HEK293 (cell line): ENCODE measurements around the gene UBE2G2.

Experiments used
- CTCF ChIA-PET: fragments of 350-600 bp; formaldehyde crosslinking; extraction: SDS; loops from one replicate; lab custom pipeline; 2021; ENCODE audit warnings: antibody characterized with exemption; lab: Yijun Ruan, JAX
- POLR2A ChIA-PET: fragments of 300-600 bp; formaldehyde crosslinking; extraction: SDS; loops from one replicate; lab custom pipeline; 2020; ENCODE audit warnings: antibody characterized with exemption, inconsistent platforms; lab: Yijun Ruan, JAX
- H3K27ac ChIP-seq: fragments of 200-500 bp; sonication (Bioruptor generic); 2 replicates; pipeline ENCODE4 v1.5.1; 2014; ENCODE audit warnings: low read depth, low read length, control low read depth, inconsistent platforms; ENCODE audit errors: extremely low read depth
- H3K36me3 ChIP-seq, 2 experiments: fragments of 200-500 bp in 1 of 2; sonication (Bioruptor generic) in 1 of 2; 1 replicate in 1 of 2; 2 replicates in 1 of 2; pipeline ENCODE4 v1.5.1; 2014 to 2017; ENCODE audit warnings: inconsistent platforms in 2 of 2, low read length in 2 of 2; ENCODE audit not compliant: control insufficient read depth in 2 of 2, insufficient read depth in 1 of 2
- H3K4me1 ChIP-seq: fragments of 200-500 bp; sonication (Bioruptor generic); 2 replicates; pipeline ENCODE4 v1.5.1; 2014; ENCODE audit warnings: mild to moderate bottlenecking, low read length, inconsistent platforms; ENCODE audit not compliant: control insufficient read depth, insufficient read depth
- H3K4me3 ChIP-seq: 2 replicates; pipeline ENCODE4 v1.5.1; 2011; ENCODE audit warnings: low read depth, mild to moderate bottlenecking, control low read depth, low read length, moderate library complexity
- H3K9me3 ChIP-seq: fragments of 200-500 bp; sonication (Bioruptor generic); 2 replicates; pipeline ENCODE4 v1.5.1; 2014; ENCODE audit warnings: low read depth, low read length, inconsistent platforms; ENCODE audit not compliant: control insufficient read depth, insufficient read depth
- GFI1B ChIP-seq: fragments of 450-650 bp; formaldehyde crosslinking; IDR thresholded peaks from 2 replicates; pipeline ENCODE4 v1.5.1; 2016; ENCODE audit warnings: missing biosample characterization, missing genetic modification characterization
- KLF16 ChIP-seq: fragments of 450-650 bp; formaldehyde crosslinking; IDR thresholded peaks from 2 replicates; pipeline ENCODE4 v1.5.1; 2017; ENCODE audit warnings: missing biosample characterization, missing genetic modification characterization
- ZBTB20 ChIP-seq: fragments of 450-650 bp; formaldehyde crosslinking; IDR thresholded peaks from 2 replicates; pipeline ENCODE4 v1.5.1; 2016; ENCODE audit warnings: missing biosample characterization, missing genetic modification characterization
- ZFHX2 ChIP-seq: fragments of 450-650 bp; formaldehyde crosslinking; conservative IDR thresholded peaks from 2 replicates; pipeline ENCODE4 v1.5.1; 2016; ENCODE audit warnings: missing biosample characterization, missing genetic modification characterization
- ZNF133 ChIP-seq: fragments of 450-650 bp; formaldehyde crosslinking; IDR thresholded peaks from 2 replicates; pipeline ENCODE4 v1.5.1; 2016; ENCODE audit warnings: missing biosample characterization, missing genetic modification characterization
- ZNF311 ChIP-seq: fragments of 450-650 bp; formaldehyde crosslinking; IDR thresholded peaks from 2 replicates; pipeline ENCODE4 v1.5.1; 2017; ENCODE audit warnings: missing biosample characterization, missing genetic modification characterization, borderline replicate concordance
- ZNF354C ChIP-seq: fragments of 450-650 bp; formaldehyde crosslinking; IDR thresholded peaks from 2 replicates; pipeline ENCODE4 v1.5.1; 2016; ENCODE audit warnings: missing biosample characterization, missing genetic modification characterization, low read depth, borderline replicate concordance
- ZNF416 ChIP-seq: fragments of 450-650 bp; formaldehyde crosslinking; IDR thresholded peaks from 2 replicates; pipeline ENCODE4 v1.5.1; 2016; ENCODE audit warnings: missing biosample characterization, missing genetic modification characterization
- ZNF610 ChIP-seq: fragments of 450-650 bp; formaldehyde crosslinking; IDR thresholded peaks from 2 replicates; pipeline ENCODE4 v1.5.1; 2016; ENCODE audit warnings: missing biosample characterization, missing genetic modification characterization, borderline replicate concordance
- ZNF621 ChIP-seq: fragments of 450-650 bp; formaldehyde crosslinking; IDR thresholded peaks from 2 replicates; pipeline ENCODE4 v1.5.1; 2017; ENCODE audit warnings: missing biosample characterization, missing genetic modification characterization
- ZNF654 ChIP-seq: fragments of 450-650 bp; formaldehyde crosslinking; IDR thresholded peaks from 2 replicates; pipeline ENCODE4 v1.5.1; 2016; ENCODE audit warnings: low read depth, missing biosample characterization, missing genetic modification characterization
- ZNF658 ChIP-seq: fragments of 450-650 bp; formaldehyde crosslinking; IDR thresholded peaks from 2 replicates; pipeline ENCODE4; 2016; ENCODE audit warnings: missing biosample characterization, missing genetic modification characterization
- ZNF701 ChIP-seq: fragments of 450-650 bp; formaldehyde crosslinking; IDR thresholded peaks from 2 replicates; pipeline ENCODE4 v1.5.1; 2016; ENCODE audit warnings: missing biosample characterization, missing genetic modification characterization
- ZNF707 ChIP-seq: fragments of 450-650 bp; formaldehyde crosslinking; IDR thresholded peaks from 2 replicates; pipeline ENCODE4 v1.5.1; 2016; ENCODE audit warnings: missing biosample characterization, missing genetic modification characterization
- ZNF837 ChIP-seq: fragments of 450-650 bp; formaldehyde crosslinking; IDR thresholded peaks from 2 replicates; pipeline ENCODE4 v1.5.1; 2016; ENCODE audit warnings: missing biosample characterization, missing genetic modification characterization
- TF ChIP-seq, protein P1 (sequence below): fragments of 450-650 bp; formaldehyde crosslinking; IDR thresholded peaks from 2 replicates; pipeline ENCODE4 v1.5.1; 2016; ENCODE audit warnings: missing biosample characterization, missing genetic modification characterization
- TF ChIP-seq, protein P2 (sequence below): fragments of 450-650 bp; formaldehyde crosslinking; IDR thresholded peaks from 2 replicates; pipeline ENCODE4 v1.5.1; 2016; ENCODE audit warnings: missing biosample characterization, missing genetic modification characterization
- TF ChIP-seq, protein P3 (sequence below): fragments of 450-650 bp; formaldehyde crosslinking; IDR thresholded peaks from 2 replicates; pipeline ENCODE4 v1.5.1; 2016; ENCODE audit warnings: missing biosample characterization, missing genetic modification characterization
- TF ChIP-seq, protein P4 (sequence below): fragments of 450-650 bp; formaldehyde crosslinking; IDR thresholded peaks from 2 replicates; pipeline ENCODE4 v1.5.1; 2016; ENCODE audit warnings: missing biosample characterization, missing genetic modification characterization
- TF ChIP-seq, protein P5 (sequence below): fragments of 450-650 bp; formaldehyde crosslinking; conservative IDR thresholded peaks from 2 replicates; pipeline ENCODE4 v1.5.1; 2016; ENCODE audit warnings: low read depth, missing biosample characterization, missing genetic modification characterization

The UBE2G2 gene

DNA sequence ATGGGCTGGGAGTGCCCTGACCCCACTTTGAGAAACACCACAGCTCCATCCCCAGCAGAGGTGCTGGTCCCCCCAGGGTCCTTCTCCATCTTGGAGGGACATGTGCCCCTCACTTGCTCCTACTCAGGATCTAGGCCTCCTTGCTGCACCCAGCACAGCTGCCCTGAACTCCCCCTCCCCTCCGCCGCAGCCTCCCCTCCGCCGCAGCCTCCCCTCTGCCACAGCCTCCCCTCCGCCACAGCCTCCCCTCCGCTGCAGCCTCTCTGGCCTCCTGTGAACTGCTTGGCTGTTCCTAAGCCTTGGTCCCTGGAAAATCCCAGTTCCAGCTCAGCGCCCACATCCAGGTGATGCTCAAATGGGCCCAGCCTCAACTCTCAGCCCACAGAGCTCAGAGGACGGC is 74.3 kb downstream of the UBE2G2 start:
- ChIA-PET POLR2A (no interaction called here), CTCF (no interaction called here)
- Histone ChIP-seq H3K36me3 (no peaks in the 10 kb centered on the region), H3K9me3 (no peaks in the 10 kb centered on the region), H3K4me3 (no peak overlapping the region), H3K27ac (no peak overlapping the region), H3K4me1 (no peaks in the 10 kb centered on the region)
- TF ChIP-seq, protein P1, sequence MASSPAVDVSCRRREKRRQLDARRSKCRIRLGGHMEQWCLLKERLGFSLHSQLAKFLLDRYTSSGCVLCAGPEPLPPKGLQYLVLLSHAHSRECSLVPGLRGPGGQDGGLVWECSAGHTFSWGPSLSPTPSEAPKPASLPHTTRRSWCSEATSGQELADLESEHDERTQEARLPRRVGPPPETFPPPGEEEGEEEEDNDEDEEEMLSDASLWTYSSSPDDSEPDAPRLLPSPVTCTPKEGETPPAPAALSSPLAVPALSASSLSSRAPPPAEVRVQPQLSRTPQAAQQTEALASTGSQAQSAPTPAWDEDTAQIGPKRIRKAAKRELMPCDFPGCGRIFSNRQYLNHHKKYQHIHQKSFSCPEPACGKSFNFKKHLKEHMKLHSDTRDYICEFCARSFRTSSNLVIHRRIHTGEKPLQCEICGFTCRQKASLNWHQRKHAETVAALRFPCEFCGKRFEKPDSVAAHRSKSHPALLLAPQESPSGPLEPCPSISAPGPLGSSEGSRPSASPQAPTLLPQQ (tag by site-specific recombination): no peak
- no peak for TF ChIP-seq ZFHX2
- no peak for TF ChIP-seq ZNF837

DNA sequence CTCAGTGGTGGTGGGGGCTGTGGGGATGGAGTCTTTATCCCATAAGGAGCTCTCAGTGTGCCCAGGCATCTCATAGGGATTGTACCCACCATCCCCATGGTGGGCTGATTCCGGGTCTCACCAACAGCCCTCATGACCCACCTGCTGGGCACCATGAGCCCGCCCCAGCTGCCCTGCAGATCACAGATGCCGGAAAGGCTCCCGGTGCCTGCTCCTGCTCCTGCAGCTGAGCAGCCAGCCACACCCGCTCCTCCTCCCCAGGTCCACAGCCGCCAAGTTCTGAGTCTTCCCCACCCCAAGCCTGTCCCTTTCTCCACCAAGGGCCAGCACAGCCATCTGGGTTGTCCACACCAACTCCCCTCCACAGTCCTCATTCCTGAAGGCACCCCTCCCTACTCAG is 74.8 kb downstream of the UBE2G2 start:
- Histone ChIP-seq H3K9me3 (no peaks in the 10 kb centered on the region), H3K36me3 (no peaks in the 10 kb centered on the region), H3K27ac (no peak overlapping the region)
- POLR2A ChIA-PET: no interaction called here
- TF ChIP-seq, protein P2, sequence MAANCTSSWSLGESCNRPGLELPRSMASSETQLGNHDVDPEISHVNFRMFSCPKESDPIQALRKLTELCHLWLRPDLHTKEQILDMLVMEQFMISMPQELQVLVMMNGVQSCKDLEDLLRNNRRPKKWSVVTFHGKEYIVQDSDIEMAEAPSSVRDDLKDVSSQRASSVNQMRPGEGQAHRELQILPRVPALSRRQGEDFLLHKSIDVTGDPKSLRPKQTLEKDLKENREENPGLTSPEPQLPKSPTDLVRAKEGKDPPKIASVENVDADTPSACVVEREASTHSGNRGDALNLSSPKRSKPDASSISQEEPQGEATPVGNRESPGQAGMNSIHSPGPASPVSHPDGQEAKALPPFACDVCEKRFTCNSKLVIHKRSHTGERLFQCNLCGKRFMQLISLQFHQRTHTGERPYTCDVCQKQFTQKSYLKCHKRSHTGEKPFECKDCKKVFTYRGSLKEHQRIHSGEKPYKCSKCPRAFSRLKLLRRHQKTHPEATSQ: no peak
- no peak for TF ChIP-seq ZNF654 (tag by site-specific recombination)
- no peak for TF ChIP-seq ZBTB20 (tag by site-specific recombination)
- TF ChIP-seq ZNF621 (tag by site-specific recombination): no peak
- TF ChIP-seq ZNF311: no peak
- TF ChIP-seq, protein P3, sequence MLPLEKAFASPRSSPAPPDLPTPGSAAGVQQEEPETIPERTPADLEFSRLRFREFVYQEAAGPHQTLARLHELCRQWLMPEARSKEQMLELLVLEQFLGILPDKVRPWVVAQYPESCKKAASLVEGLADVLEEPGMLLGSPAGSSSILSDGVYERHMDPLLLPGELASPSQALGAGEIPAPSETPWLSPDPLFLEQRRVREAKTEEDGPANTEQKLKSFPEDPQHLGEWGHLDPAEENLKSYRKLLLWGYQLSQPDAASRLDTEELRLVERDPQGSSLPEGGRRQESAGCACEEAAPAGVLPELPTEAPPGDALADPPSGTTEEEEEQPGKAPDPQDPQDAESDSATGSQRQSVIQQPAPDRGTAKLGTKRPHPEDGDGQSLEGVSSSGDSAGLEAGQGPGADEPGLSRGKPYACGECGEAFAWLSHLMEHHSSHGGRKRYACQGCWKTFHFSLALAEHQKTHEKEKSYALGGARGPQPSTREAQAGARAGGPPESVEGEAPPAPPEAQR (tag by site-specific recombination): no peak
- no peak for TF ChIP-seq ZNF701
- TF ChIP-seq ZNF354C (tag by site-specific recombination): no peak
- no peak for TF ChIP-seq KLF16 (tag by site-specific recombination)
- TF ChIP-seq ZNF416: no peak
- TF ChIP-seq, protein P4, sequence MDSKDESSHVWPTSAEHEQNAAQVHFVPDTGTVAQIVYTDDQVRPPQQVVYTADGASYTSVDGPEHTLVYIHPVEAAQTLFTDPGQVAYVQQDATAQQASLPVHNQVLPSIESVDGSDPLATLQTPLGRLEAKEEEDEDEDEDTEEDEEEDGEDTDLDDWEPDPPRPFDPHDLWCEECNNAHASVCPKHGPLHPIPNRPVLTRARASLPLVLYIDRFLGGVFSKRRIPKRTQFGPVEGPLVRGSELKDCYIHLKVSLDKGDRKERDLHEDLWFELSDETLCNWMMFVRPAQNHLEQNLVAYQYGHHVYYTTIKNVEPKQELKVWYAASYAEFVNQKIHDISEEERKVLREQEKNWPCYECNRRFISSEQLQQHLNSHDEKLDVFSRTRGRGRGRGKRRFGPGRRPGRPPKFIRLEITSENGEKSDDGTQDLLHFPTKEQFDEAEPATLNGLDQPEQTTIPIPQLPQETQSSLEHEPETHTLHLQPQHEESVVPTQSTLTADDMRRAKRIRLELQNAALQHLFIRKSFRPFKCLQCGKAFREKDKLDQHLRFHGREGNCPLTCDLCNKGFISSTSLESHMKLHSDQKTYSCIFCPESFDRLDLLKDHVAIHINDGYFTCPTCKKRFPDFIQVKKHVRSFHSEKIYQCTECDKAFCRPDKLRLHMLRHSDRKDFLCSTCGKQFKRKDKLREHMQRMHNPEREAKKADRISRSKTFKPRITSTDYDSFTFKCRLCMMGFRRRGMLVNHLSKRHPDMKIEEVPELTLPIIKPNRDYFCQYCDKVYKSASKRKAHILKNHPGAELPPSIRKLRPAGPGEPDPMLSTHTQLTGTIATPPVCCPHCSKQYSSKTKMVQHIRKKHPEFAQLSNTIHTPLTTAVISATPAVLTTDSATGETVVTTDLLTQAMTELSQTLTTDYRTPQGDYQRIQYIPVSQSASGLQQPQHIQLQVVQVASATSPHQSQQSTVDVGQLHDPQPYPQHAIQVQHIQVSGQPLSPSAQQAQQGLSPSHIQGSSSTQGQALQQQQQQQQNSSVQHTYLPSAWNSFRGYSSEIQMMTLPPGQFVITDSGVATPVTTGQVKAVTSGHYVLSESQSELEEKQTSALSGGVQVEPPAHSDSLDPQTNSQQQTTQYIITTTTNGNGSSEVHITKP (tag by site-specific recombination): no peak
- TF ChIP-seq, protein P5, sequence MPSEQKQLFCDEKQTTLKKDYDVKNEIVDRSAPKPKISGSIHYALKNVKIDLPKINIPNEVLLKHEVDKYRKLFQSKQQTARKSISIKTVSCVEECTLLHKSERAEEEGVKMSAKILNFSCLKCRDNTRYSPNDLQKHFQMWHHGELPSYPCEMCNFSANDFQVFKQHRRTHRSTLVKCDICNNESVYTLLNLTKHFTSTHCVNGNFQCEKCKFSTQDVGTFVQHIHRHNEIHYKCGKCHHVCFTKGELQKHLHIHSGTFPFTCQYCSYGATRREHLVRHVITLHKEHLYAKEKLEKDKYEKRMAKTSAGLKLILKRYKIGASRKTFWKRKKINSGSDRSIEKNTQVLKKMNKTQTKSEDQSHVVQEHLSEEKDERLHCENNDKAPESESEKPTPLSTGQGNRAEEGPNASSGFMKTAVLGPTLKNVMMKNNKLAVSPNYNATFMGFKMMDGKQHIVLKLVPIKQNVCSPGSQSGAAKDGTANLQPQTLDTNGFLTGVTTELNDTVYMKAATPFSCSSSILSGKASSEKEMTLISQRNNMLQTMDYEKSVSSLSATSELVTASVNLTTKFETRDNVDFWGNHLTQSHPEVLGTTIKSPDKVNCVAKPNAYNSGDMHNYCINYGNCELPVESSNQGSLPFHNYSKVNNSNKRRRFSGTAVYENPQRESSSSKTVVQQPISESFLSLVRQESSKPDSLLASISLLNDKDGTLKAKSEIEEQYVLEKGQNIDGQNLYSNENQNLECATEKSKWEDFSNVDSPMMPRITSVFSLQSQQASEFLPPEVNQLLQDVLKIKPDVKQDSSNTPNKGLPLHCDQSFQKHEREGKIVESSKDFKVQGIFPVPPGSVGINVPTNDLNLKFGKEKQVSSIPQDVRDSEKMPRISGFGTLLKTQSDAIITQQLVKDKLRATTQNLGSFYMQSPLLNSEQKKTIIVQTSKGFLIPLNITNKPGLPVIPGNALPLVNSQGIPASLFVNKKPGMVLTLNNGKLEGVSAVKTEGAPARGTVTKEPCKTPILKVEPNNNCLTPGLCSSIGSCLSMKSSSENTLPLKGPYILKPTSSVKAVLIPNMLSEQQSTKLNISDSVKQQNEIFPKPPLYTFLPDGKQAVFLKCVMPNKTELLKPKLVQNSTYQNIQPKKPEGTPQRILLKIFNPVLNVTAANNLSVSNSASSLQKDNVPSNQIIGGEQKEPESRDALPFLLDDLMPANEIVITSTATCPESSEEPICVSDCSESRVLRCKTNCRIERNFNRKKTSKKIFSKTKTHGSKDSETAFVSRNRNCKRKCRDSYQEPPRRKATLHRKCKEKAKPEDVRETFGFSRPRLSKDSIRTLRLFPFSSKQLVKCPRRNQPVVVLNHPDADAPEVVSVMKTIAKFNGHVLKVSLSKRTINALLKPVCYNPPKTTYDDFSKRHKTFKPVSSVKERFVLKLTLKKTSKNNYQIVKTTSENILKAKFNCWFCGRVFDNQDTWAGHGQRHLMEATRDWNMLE (tag by site-specific recombination): no peak
- TF ChIP-seq GFI1B (tag by site-specific recombination): no peak
- no peak for TF ChIP-seq ZNF610 (tag by site-specific recombination)
- TF ChIP-seq ZNF133 (tag by site-specific recombination): no peak
- no peak for TF ChIP-seq ZNF707 (tag by site-specific recombination)
- no peak for TF ChIP-seq ZNF658 (tag by site-specific recombination)
- TF ChIP-seq, all 188 proteins: peak for 0
- CTCF ChIA-PET: no interaction called here
- no peak overlapping the region for H3K4me3 ChIP-seq
- no peaks in the 10 kb centered on the region for H3K4me1 ChIP-seq
